Coronary artery (tissue), 2 donors: Measurements from ENCODE around the gene CRYGN.

Experiments
- DNase-seq: peaks from one replicate; pipeline ENCODE4 v3.0.0-alpha.2; 2017; ENCODE audit warnings: low spot score
- H3K27ac ChIP-seq, 2 donors: fragments of 200-600 bp; sonication (generic); one replicate each; pipeline ENCODE4 v1.5.1; 2016 to 2019
- H3K4me3 ChIP-seq: fragments of 200-600 bp; sonication (generic); 2 replicates; pipeline ENCODE4 v1.5.1; 2016; ENCODE audit warnings: mild to moderate bottlenecking, moderate library complexity
- TF ChIP-seq, protein P1 (sequence below): fragments of 200-600 bp; sonication (generic); IDR thresholded peaks from one replicate; pipeline ENCODE4 v1.5.1; 2019; ENCODE audit warnings: antibody characterized with exemption

CRYGN gene

DNA sequence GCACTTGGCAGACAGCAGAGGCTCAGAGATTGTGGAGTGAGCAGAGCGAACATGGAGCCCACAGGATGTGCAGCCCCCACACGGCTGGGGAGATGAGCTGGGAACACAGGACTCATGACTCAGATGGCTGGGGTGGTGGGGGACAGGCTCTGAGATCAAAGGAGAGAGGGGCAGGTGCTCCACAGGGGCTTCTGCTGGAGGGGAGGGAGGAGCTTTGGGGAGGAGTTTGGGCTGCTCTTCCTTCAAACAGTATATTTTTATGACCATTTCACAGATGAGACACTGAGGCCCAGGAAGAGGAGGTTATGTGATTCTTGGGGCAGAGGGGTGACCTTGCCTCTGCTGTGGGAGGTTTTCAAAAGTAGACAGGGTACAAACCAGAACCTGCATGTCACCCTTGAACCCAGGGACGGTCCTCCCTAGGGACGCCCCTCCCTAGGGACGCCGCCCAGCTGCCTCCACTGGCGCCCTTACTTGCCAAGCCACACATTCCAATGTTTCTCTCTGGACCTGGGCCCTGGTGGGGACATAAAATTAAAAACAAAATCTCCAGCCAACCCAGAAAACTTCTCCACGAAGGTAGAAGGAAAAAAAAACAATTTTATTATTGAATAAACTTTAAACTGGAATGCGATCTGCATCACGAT lies 981 bp upstream of the CRYGN start:
- TF ChIP-seq, protein P1, sequence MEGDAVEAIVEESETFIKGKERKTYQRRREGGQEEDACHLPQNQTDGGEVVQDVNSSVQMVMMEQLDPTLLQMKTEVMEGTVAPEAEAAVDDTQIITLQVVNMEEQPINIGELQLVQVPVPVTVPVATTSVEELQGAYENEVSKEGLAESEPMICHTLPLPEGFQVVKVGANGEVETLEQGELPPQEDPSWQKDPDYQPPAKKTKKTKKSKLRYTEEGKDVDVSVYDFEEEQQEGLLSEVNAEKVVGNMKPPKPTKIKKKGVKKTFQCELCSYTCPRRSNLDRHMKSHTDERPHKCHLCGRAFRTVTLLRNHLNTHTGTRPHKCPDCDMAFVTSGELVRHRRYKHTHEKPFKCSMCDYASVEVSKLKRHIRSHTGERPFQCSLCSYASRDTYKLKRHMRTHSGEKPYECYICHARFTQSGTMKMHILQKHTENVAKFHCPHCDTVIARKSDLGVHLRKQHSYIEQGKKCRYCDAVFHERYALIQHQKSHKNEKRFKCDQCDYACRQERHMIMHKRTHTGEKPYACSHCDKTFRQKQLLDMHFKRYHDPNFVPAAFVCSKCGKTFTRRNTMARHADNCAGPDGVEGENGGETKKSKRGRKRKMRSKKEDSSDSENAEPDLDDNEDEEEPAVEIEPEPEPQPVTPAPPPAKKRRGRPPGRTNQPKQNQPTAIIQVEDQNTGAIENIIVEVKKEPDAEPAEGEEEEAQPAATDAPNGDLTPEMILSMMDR: no peak
- DNase-seq: peak; percentile 76
- Histone ChIP-seq H3K27ac (peak overlapping the region; percentile 61 to 84), H3K4me3 (peak overlapping the region; percentile 57)

DNA sequence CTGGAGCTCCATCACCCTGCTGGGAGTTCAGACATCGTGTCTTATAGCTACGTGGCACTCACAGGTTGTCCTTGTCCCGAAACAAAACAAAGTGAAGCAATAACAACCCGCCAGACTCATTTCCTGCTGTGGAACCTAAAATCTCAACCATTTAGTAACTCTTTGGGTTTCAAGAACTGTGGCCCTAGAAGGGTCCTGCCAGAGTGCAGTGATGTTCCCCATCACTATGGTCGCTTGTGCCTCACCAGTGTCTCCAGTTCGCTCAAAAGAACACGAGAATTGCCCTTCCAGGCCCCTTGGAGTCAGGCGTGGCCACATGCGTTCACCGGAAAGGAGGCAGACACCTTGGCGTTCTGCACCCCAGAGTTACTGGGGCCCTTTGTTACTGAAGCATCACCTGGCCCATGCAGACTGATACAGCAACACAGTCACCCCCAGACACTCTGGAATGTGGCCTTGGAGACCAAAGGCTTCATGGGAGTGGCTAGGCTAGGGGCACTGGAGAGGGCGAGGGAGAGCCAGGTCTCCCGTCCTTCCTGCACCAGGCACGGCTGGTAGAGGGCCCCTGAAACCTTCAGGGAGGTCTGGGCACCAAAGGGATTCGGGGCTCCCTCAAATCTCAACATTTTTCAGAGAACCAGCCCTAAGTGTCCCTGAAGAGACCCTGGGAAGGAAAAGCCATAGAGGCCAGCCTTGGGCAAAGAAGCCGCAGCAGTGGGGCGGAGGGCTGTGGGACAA lies 908 bp downstream of the CRYGN start:
- Histone ChIP-seq H3K4me3 (no peak overlapping the region), H3K27ac (peak overlapping the region; percentile 22 to 84)
- TF ChIP-seq, protein P1: no peak
- no peak for DNase-seq

DNA sequence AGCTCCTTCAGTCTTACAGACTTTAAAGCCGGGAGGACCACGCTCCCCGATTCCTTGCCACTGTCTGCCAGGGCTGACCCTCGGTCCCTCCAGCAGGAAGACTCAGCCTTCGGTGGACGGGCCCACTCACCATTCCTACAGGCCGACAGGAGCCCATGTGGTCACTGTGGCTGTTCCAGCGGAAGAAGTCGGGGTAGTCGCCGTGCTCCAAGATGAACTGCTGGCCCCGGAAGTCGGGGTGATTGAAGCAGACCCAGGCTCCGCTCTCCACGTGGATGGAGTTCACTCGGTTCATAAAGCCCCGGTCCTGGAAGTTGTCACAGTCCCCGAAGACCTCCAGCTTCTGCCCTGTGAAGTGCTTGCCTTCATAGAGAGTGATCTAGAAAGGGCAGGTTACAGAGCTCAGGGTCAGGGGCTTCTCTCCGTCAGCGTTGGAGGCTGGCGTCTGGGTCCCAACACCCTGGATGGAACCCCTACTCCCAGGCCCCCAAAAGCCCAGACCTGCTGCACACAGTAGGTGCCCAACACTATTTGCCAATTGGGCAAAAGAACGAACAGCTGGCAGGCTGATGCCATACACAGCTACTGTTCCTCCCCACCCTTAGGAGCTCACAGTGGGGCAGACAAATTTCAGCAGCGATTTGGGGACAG lies 1.9 kb downstream of the CRYGN start:
- Histone ChIP-seq H3K27ac (peak overlapping the region; percentile 79 to 88), H3K4me3 (no peak overlapping the region)
- DNase-seq: no peak
- TF ChIP-seq, protein P1: no peak

DNA sequence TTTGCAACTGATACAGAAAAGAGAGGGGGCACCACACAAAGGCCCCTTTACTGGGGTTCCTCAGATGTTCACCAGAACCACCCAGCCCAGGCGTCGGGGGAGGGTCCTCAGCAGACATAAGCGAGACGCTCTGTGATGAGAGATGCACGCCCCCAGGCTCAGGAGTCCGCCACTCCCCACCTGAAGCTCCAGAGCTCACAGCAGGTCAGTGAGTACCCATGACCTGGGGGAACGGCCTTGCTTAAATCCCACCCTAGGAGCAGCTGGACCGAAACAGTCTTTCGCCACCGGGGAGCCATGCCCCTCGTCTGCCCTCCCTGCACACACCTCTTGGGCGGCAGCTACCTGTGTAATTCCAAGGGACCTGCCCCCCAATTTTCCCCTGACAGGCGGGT lies 2.8 kb downstream of the CRYGN start:
- H3K27ac ChIP-seq: peak overlapping the region; percentile 79 to 88

DNA sequence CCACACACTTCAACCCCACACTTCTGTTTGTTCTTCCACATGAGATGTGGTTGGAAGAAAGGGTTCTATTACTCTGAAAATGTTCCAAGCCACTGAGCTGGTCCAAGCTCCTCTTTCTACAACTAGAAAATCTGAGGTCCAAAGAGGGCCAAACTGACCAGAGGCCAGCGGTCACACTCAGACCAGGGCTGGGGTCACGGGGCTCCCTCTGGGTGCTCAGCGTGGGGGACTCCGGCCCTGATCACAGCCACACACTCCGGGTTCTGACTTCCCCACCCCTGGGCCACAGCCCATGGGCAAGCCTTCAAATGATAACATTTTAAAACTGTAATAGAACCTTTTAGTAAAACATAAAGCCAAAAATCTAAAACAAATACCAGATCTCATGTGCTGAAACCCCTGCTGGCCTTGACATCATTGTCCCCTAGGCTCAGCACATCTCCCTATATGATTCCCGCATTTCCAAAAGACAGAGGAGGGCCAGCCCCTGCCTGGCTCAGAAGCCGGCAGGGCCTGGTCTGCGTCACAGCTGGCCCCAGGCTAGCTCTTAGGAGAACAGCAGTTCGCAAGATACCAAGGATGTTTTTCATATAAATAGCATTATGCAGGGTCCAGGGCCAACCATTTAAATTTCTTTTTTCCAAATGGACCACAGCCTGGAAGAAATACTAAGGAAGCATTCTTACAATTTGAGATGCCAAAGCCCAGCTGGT lies 3.3 kb downstream of the CRYGN start:
- H3K27ac ChIP-seq: peak overlapping the region; percentile 79 to 88
- TF ChIP-seq, protein P1: no peak
- DNase-seq: peak; percentile 85
- no peak overlapping the region for H3K4me3 ChIP-seq

More for the DNA sequence above, 2.8 kb downstream of the CRYGN start:
- no peak for DNase-seq
- TF ChIP-seq, protein P1: no peak
- H3K4me3 ChIP-seq: no peak overlapping the region

DNA sequence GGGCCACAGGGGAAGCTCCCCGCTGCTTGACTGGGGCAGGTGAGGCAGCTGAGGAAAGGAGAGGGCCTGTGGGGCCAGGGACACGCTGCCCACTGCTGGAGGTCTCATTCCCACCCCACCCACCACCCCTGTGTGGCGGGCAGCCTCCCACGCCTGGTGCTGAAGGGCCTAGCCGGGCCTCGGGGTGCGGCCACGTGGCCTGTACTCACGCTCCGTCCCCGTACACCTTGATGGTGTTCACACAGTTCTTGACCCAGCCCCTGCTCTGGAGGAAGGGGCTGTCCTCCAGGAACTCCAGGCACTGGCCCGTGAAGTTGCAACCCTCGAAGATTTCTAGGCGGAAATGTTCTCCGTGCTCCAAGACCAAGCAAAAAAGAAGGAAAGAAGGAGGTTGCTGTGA lies 4.0 kb downstream of the CRYGN start:
- no peak overlapping the region for H3K4me3 ChIP-seq
- TF ChIP-seq, protein P1: no peak
- no peak for DNase-seq
- peak overlapping the region; percentile 79 to 88 for H3K27ac ChIP-seq
